Effector memory CD4-positive, alpha-beta T cell (primary cell): ENCODE data around the gene OR2T5.
"Not testable (repeated sequence)": the region's sequence is repeated elsewhere in the genome, so short reads cannot be mapped to it uniquely, and the experiment has no call there.

Source experiments
- DNase-seq, 3 donors: peaks; one replicate each; pipeline ENCODE4 v3.0.0-alpha.2; 2020
- H3K27ac ChIP-seq: 2 replicates; pipeline ENCODE4 v1.7.0; 2013; ENCODE audit warnings: mild to moderate bottlenecking, low read length, moderate library complexity; ENCODE audit not compliant: insufficient read depth, poor library complexity, severe bottlenecking
- H3K27me3 ChIP-seq: replicated peaks from 2 replicates; pipeline ENCODE4 v1.7.0; 2013; ENCODE audit warnings: mild to moderate bottlenecking, low read length; ENCODE audit not compliant: insufficient read depth, control insufficient read depth, poor library complexity, severe bottlenecking
- H3K36me3 ChIP-seq: 2 replicates; pipeline ENCODE4 v1.7.0; 2013; ENCODE audit warnings: mild to moderate bottlenecking, low read length, moderate library complexity; ENCODE audit not compliant: control insufficient read depth, insufficient read depth
- H3K4me1 ChIP-seq: 2 replicates; pipeline ENCODE4 v1.7.0; 2013; ENCODE audit warnings: low read length, mild to moderate bottlenecking; ENCODE audit not compliant: control insufficient read depth, insufficient read depth, poor library complexity, severe bottlenecking
- H3K4me3 ChIP-seq: 2 replicates; pipeline ENCODE4 v1.7.0; 2013; ENCODE audit warnings: low read length, low read depth, mild to moderate bottlenecking; ENCODE audit not compliant: insufficient read depth, poor library complexity, severe bottlenecking
- H3K9me3 ChIP-seq: 2 replicates; pipeline ENCODE4 v1.7.0; 2013; ENCODE audit warnings: mild to moderate bottlenecking, low read length, moderate library complexity; ENCODE audit not compliant: control insufficient read depth
- total RNA-seq, 3 donors: gene quantifications; one replicate each; lab custom pipeline; 2026; lab: John Stamatoyannopoulos, UW

OR2T5 gene
- 0 reads per million in 3 donors for total RNA-seq

GRCh38 chr1:248488289-248488688 is at the start of gene OR2T5:
Gene OR2T5, plus strand, starts transcription at chr1:248488589. Its CDS starts 0 bp downstream, at chr1:248488589.
- H3K9me3 ChIP-seq, H3K4me3 ChIP-seq, H3K27me3 ChIP-seq, H3K4me1 ChIP-seq, H3K36me3 ChIP-seq, DNase-seq, H3K27ac ChIP-seq: not testable (repeated sequence)

GRCh38 chr1:248438668-248439067 is 49.7 kb upstream of the OR2T5 start:
- not testable (repeated sequence) for H3K4me3 ChIP-seq, H3K4me1 ChIP-seq, H3K36me3 ChIP-seq, DNase-seq, H3K9me3 ChIP-seq, H3K27ac ChIP-seq, H3K27me3 ChIP-seq

GRCh38 chr1:248439283-248439682 is 49.1 kb upstream of the OR2T5 start:
- H3K4me3 ChIP-seq, H3K27me3 ChIP-seq, H3K36me3 ChIP-seq, H3K4me1 ChIP-seq, DNase-seq, H3K9me3 ChIP-seq, H3K27ac ChIP-seq: not testable (repeated sequence)

DNA sequence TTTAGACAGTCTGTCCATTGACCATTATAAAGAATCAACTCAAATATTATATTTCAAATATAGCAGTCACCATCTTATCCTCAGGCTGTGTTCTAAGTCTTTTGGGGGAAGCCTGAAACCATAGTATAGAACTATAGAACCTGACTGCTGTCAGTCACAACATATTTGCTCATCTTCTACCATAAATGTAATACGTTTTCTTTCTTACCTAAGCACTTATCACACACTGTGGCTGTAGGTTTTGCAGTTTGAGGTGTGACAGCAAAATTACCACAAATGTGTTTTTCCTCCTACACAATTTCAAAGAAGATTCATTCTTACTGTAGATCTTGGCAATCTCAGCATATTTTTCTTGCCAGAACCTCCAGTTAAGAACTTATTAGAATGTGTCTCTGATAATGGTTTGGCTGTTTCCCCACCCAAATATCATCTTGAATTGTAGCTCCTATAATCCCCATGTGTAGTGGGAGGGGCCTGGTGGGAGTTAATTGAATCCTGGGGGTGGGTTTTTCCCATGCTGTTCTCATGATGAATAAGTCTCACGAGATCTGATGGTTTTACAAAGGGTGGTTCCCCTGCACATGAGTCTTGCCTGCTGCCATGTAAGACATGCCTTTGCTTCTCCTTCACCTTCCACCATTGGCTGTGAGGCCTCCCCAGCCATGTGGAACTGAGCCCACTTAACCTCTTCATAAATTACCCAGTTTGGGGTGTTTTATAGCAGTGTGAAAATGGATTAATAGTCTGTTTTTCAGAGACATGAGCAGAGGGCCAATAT is 45.7 kb upstream of the OR2T5 start:
- H3K27me3 ChIP-seq, H3K27ac ChIP-seq, H3K4me1 ChIP-seq, DNase-seq, H3K4me3 ChIP-seq, H3K9me3 ChIP-seq, H3K36me3 ChIP-seq: not testable (repeated sequence)

DNA sequence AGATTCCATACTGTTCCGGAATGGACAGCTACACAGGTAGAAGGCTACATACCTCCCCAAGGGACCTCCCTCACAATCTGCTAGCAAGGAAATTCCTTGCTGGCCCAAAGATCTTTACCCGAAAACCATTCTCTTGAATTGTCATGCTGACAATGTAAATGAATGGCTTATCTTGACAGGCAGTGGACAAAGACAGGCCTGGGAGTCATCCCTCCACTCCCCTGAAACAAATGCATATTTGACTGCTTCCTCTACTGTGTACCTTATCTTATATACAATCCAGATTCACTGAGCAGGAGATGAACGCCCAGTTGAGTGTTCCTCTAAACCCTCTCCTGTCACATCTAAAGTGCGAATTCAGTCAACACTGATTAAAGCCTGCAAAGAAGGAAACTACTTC is 43.8 kb upstream of the OR2T5 start:
- not testable (repeated sequence) for H3K4me3 ChIP-seq

GRCh38 chr1:248445399-248445798 is 43.0 kb upstream of the OR2T5 start, which contains the start of gene OR2T2:
Gene OR2T2, plus strand, starts transcription at chr1:248445637. Its CDS starts 7,161 bp downstream, at chr1:248452798.
- H3K4me3 ChIP-seq, H3K27ac ChIP-seq, H3K9me3 ChIP-seq, H3K27me3 ChIP-seq, H3K36me3 ChIP-seq, DNase-seq, H3K4me1 ChIP-seq: not testable (repeated sequence)

More for the DNA sequence above, 43.8 kb upstream of the OR2T5 start:
- H3K9me3 ChIP-seq, DNase-seq, H3K4me1 ChIP-seq, H3K36me3 ChIP-seq, H3K27me3 ChIP-seq, H3K27ac ChIP-seq: not testable (repeated sequence)

- H3K4me1 ChIP-seq, DNase-seq, H3K9me3 ChIP-seq, H3K27ac ChIP-seq, H3K4me3 ChIP-seq, H3K36me3 ChIP-seq, H3K27me3 ChIP-seq: not testable (repeated sequence)
Observed at GRCh38 chr1:248448409-248449074, 39.8 kb upstream of the OR2T5 start.

DNA sequence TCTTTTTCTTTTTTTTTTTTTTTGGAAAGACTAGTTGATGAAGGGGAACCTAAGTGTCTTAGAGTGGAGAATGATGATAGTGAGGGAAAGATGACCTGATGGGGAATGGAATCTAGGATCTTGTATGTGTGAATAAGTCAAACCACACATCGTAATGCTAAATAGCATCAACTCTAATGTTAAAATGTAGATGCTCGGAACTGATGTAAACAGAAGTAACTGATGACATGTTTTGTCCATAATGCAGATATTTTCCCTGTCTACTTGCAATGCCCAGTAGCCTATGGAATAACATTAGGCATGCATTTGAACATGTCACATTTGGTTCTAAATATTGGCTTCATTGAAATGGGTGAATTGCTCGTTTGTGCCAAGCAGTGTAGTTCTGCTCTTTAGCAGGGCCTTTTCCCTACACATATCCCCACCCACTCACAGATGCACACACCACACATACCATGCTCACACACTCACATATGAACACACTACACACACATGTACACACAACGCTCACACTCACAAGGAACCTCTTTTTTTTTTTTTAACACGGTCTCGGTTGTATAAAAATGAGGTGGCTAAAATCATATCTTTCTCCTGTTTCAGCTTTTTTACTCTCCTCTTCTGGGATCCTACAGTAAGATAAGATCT is 38.4 kb upstream of the OR2T5 start:
- DNase-seq, H3K9me3 ChIP-seq, H3K27me3 ChIP-seq, H3K36me3 ChIP-seq, H3K4me3 ChIP-seq, H3K4me1 ChIP-seq, H3K27ac ChIP-seq: not testable (repeated sequence)

DNA sequence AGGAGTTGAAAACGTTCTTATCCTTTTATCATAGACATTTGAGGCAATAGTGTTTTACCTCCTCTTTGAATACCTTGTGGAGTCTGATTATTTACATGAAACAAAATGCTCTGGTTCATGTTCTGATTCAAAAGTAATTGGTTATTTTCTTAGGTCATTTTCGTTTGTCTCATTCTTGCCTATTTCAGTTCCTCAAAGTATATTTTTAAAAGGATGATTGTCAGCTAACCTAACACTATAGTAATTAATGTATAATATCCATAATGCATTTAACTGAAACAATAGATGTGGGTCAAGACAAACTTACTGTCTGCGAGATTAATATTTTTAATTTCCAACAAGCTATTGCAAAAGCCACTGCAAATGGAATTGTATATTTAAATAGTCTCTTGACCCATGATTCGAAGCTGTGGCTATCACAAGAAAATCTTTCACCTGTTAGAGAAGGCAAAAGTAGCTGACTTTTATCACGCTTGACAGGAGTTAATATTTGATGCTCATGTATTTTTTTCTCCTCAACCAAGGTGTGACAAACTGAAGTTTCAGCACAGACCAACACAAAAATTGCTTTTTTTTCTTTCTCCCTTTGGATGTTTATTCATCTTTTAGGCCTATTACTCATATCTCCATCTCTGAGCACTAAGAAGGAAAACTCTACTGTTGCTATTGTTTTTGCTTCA is 37.8 kb upstream of the OR2T5 start:
- H3K27ac ChIP-seq, H3K4me3 ChIP-seq, H3K36me3 ChIP-seq, H3K27me3 ChIP-seq, H3K4me1 ChIP-seq, H3K9me3 ChIP-seq, DNase-seq: not testable (repeated sequence)
